Gastroesophageal sphincter (tissue), 4 donors: Measurements from ENCODE around the gene OLFM4. TPM values are rescaled to one million over a fixed set of nuclear protein-coding genes. Genes with fewer than 3 reads are reported as not detected.
A peak's percentile ranks its signal among the peaks of the same experiment; 100 is the strongest.

Source experiments
- ATAC-seq: fragments of 150-250 bp; one replicate; pipeline ENCODE4 v1.9.1; 2016; ENCODE audit warnings: mild to moderate bottlenecking, moderate library complexity
- H3K27ac ChIP-seq, 4 donors: fragments of 200-600 bp; sonication (generic) in 3 of 4; 1 replicate in 3 of 4; 2 replicates in 1 of 4; pipeline ENCODE4 v1.5.1; 2016 to 2019
- H3K27me3 ChIP-seq: fragments of 200-600 bp; sonication (generic); one replicate; pipeline ENCODE4 v1.5.1; 2019
- H3K36me3 ChIP-seq, 2 donors: fragments of 200-600 bp; sonication (generic); one replicate each; pipeline ENCODE4 v1.5.1; 2019; ENCODE audit warnings: control low read depth in 1 of 2
- H3K4me1 ChIP-seq, 3 donors: fragments of 200-600 bp; sonication (generic); 1 replicate in 2 of 3; 2 replicates in 1 of 3; pipeline ENCODE4 v1.5.1; 2016 to 2019; ENCODE audit warnings: control low read depth in 2 of 3
- H3K4me3 ChIP-seq, 2 donors: fragments of 200-600 bp; sonication (generic); one replicate each; pipeline ENCODE4 v1.5.1; 2019; ENCODE audit warnings: mild to moderate bottlenecking in 1 of 2, moderate library complexity in 1 of 2
- H3K9me3 ChIP-seq, 3 donors: fragments of 200-600 bp; sonication (generic); one replicate each; pipeline ENCODE4 v1.5.1; 2017 to 2019; ENCODE audit warnings: control low read depth in 2 of 3
- EP300 ChIP-seq: sonication (generic); formaldehyde crosslinking; IDR thresholded peaks from one replicate; pipeline ENCODE4 v1.6.1; 2017; ENCODE audit warnings: antibody characterized with exemption, mild to moderate bottlenecking
- POLR2A ChIP-seq, 2 donors: fragments of 450-650 bp; IDR thresholded peaks; one replicate each; pipeline ENCODE4 v1.6.1; 2017; ENCODE audit warnings: antibody characterized with exemption in 2 of 2, mild to moderate bottlenecking in 2 of 2, moderate library complexity in 1 of 2
- POLR2AphosphoS5 ChIP-seq: sonication (generic); formaldehyde crosslinking; IDR thresholded peaks from one replicate; pipeline ENCODE4 v1.6.1; 2017; ENCODE audit warnings: antibody characterized with exemption
- WGBS, 2 donors: methylation state at CpG; one replicate each; pipeline ENCODE4 v1.1.5; 2018; ENCODE audit warnings: low coverage in 1 of 2; 5-methylcytosine and 5-hydroxymethylcytosine counted together
- total RNA-seq, 4 donors: library from RNA; depleted of rRNA; stranded (reverse); fragments of >200 nt; gene quantifications; one replicate each; pipeline ENCODE4 v1.1.0, GENCODE V29; 2016
- TF ChIP-seq, protein P1 (sequence below), 4 experiments: fragments of 200-600 bp in 2 of 4; fragments of 450-650 bp in 2 of 4; sonication (generic) in 1 of 4; IDR thresholded peaks; one replicate each; pipeline ENCODE4 v1.5.1; 2017 to 2019; ENCODE audit warnings: antibody characterized with exemption in 4 of 4, mild to moderate bottlenecking in 2 of 4, moderate library complexity in 2 of 4

Gene OLFM4
- total RNA-seq, 4 donors from 2014 or later: 0.13 to 0.82 TPM; not detected in 2

DNA sequence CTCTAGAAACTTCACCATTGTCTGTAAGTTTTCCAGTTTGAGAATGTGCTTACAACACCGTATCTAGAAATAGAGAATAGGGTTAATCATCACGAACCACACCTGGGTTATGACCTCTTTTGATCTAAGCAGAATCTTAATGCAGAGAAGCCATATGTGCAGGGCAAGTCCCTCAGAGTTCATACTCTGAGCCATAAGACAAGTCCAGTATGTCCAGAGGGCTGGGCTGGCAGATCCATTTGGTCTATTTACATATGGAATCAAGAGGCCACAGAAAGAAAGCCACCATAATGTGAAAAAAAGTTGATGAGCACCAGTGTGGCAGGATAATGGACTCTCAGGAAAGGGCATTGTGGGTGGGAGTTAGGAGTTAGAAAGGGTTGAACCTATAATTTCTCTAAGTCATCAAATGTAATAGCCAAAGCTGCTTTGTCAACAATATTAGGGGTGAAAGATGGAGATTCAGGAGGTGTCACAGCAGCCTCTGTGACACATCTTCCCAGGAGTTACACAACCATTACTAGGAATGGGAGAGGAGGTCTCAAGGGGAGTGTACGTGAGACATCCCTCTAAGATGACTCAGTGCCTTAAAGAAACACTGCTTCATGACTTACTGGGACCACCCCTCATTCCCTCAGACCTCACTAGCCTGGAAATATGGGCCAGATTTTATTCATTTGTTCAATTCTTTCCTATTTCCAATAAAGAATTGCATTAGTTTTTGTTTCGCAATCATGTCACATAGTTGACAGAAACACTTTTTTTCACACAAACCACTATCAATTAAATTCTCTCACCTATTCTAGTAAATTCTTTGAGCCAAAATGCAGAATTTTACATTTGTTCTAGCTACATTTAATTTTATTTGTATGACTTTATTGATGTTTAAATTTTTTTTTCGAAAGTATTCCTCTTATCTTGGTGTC is 30.4 kb upstream of the OLFM4 start:
- WGBS, 2 donors: 73 to 91% methylated on average over 4 to 5 of the region's 5 CpGs
- peaks cover 6% of the 10 kb centered on the region for H3K27me3 ChIP-seq
- H3K36me3 ChIP-seq: no peaks in the 10 kb centered on the region
- H3K4me1 ChIP-seq: no peaks in the 10 kb centered on the region
- no peak for TF ChIP-seq POLR2A (IDR thresholded peaks at IDR 0.05)
- no peak for TF ChIP-seq EP300
- TF ChIP-seq, protein P1, sequence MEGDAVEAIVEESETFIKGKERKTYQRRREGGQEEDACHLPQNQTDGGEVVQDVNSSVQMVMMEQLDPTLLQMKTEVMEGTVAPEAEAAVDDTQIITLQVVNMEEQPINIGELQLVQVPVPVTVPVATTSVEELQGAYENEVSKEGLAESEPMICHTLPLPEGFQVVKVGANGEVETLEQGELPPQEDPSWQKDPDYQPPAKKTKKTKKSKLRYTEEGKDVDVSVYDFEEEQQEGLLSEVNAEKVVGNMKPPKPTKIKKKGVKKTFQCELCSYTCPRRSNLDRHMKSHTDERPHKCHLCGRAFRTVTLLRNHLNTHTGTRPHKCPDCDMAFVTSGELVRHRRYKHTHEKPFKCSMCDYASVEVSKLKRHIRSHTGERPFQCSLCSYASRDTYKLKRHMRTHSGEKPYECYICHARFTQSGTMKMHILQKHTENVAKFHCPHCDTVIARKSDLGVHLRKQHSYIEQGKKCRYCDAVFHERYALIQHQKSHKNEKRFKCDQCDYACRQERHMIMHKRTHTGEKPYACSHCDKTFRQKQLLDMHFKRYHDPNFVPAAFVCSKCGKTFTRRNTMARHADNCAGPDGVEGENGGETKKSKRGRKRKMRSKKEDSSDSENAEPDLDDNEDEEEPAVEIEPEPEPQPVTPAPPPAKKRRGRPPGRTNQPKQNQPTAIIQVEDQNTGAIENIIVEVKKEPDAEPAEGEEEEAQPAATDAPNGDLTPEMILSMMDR (IDR thresholded peaks at IDR 0.05): no peak
- TF ChIP-seq POLR2AphosphoS5: no peak
- no peaks in the 10 kb centered on the region for H3K9me3 ChIP-seq
- H3K4me3 ChIP-seq: no peak overlapping the region
- ATAC-seq: peak; percentile 84
- no peak overlapping the region for H3K27ac ChIP-seq

DNA sequence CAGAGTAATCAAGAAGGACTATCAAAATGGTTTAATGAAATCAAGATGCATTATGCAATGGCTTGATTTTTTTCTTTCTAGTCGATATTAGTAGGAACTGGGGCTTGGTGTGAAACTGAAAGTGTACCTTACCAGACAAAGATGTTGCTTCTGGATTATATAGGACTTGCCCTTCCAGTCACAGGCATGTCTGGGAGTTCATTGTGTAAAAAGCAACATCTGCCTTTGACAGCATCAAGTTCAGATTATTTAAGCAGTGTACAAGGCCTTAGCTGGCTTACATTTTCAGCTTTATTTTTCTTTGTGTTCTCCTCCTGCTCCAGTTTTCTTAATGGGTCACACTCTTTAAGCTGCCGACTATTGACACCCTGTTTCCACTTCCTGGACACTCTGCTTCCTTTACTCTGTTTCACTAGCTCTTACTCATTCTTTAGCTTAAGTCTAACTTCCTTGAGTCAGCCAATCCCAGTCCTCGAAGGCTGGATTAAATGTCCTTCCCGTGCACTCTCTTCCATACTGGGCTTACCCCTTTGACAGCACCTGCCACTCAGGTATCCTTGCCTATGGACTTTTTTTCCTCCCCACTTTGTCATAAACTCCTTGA is 29.4 kb upstream of the OLFM4 start:
- ATAC-seq: no peak
- WGBS, 2 donors: 18 to 48% methylated on average over 2 to 4 of the region's 4 CpGs

DNA sequence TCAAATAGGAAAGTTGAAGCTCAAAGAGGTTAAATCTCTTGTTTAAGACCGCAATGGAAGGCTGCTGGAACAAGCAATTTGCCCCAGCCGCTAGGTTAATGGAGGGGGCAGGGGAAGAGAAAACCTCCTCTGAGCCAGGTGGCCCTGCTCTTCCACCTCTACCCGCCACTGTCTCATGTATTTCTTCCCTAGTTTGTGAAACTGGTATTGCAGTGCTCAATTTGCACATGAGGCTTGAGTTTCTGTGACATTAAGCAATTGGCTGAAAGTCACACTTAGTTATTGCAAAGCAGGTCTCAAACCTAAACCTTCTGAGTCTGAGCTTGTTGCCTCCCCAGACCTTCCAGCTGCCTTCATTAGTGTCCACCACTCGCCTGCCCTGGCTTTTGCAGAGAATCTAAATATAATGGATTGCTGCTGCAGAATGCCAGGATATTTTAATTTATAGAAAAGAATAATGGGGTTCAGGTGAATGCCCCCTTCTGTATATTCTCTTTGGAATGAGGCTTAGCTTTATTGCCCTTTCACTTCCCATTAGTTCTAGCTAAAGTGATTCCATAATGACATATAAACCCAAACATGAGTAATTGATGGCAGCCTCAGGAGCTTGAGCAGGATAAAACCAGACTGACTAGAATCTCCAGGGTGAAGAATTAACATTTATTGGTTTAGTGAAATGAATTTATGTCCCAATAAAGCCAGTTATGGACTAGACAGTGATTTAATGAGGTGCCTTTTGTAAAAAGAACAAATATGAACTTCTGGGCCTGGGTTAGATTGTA is 27.0 kb upstream of the OLFM4 start:
- H3K36me3 ChIP-seq: no peaks in the 10 kb centered on the region
- 73 to 75% methylated on average over 2 to 4 of the region's 4 CpGs for WGBS, 2 donors
- no peak for ATAC-seq
- H3K9me3 ChIP-seq: no peaks in the 10 kb centered on the region
- TF ChIP-seq EP300 (no peak), POLR2AphosphoS5 (no peak)
- TF ChIP-seq, protein P1 (IDR thresholded peaks at IDR 0.05): no peak
- no peaks in the 10 kb centered on the region for H3K4me1 ChIP-seq
- no peak overlapping the region for H3K4me3 ChIP-seq
- peaks cover 6% of the 10 kb centered on the region for H3K27me3 ChIP-seq
- H3K27ac ChIP-seq: no peak overlapping the region

More for the DNA sequence above, 29.4 kb upstream of the OLFM4 start:
- Histone ChIP-seq H3K9me3 (no peaks in the 10 kb centered on the region), H3K27me3 (peaks cover 6% of the 10 kb centered on the region), H3K36me3 (no peaks in the 10 kb centered on the region), H3K4me3 (no peak overlapping the region), H3K27ac (no peak overlapping the region), H3K4me1 (no peaks in the 10 kb centered on the region)
- no peak for TF ChIP-seq EP300
- TF ChIP-seq, protein P1 (IDR thresholded peaks at IDR 0.05): no peak
- no peak for TF ChIP-seq POLR2AphosphoS5
- TF ChIP-seq POLR2A (IDR thresholded peaks at IDR 0.05): no peak

DNA sequence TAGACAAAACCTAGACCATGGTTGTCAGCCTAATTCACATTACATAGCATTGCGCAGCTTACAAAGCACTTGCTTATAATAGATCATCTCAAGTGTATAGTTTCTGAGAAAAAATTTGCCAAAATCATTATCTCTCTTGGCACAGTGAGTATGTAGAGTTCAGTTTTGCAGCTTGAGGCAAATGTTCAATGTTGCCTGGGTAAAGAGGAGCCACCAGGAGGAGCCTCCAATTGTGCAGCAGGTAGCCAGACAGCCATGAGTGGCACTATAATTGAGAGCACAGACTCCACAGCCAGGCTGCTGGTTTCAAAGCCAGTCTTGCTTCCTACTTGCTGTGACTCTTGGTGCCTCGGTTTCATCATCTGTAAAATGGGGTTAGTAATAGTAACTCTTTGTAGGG is 24.0 kb upstream of the OLFM4 start:
- H3K27me3 ChIP-seq: no peaks in the 10 kb centered on the region
- WGBS, 2 donors: 55 to 81% methylated on average over 2 of the region's 2 CpGs
- no peaks in the 10 kb centered on the region for H3K36me3 ChIP-seq
- no peak for ATAC-seq
- TF ChIP-seq POLR2AphosphoS5: no peak
- TF ChIP-seq EP300: no peak
- TF ChIP-seq, protein P1 (IDR thresholded peaks at IDR 0.05): no peak
- no peak for TF ChIP-seq POLR2A (IDR thresholded peaks at IDR 0.05)
- H3K4me3 ChIP-seq: no peak overlapping the region
- no peaks in the 10 kb centered on the region for H3K9me3 ChIP-seq
- H3K4me1 ChIP-seq: no peaks in the 10 kb centered on the region
- H3K27ac ChIP-seq: no peak overlapping the region
